Smooth muscle cell (in vitro differentiated cells): ENCODE measurements around the gene HOXB3. TPM values are rescaled to one million over a fixed set of nuclear protein-coding genes. Genes with fewer than 3 reads are reported as not detected.
A peak's percentile ranks its signal among the peaks of the same experiment; 100 is the strongest.

Source experiments
- DNase-seq: peaks from one replicate; lab custom pipeline; 2025; ENCODE audit not compliant: unreplicated experiment; lab: John Stamatoyannopoulos, UW
- H2AFZ ChIP-seq: fragments of 200-600 bp; sonication (generic); 2 replicates; pipeline ENCODE4 v1.6.0; 2016; ENCODE audit warnings: antibody characterized with exemption, low read depth, mild to moderate bottlenecking
- H3F3A ChIP-seq: fragments of 200-600 bp; sonication (generic); 2 replicates; pipeline ENCODE4 v1.6.0; 2017; ENCODE audit warnings: antibody characterized with exemption, low read depth
- H3K27ac ChIP-seq: fragments of 200-600 bp; sonication (generic); 2 replicates; pipeline ENCODE4 v1.5.1; 2016; ENCODE audit warnings: low read depth, mild to moderate bottlenecking
- H3K27me3 ChIP-seq: fragments of 200-600 bp; sonication (generic); 2 replicates; pipeline ENCODE4 v1.6.1; 2016; ENCODE audit warnings: low read depth, mild to moderate bottlenecking
- H3K36me3 ChIP-seq: fragments of 200-600 bp; sonication (generic); 2 replicates; pipeline ENCODE4 v1.5.1; 2016; ENCODE audit warnings: low read depth
- H3K4me1 ChIP-seq: fragments of 200-600 bp; sonication (generic); 2 replicates; pipeline ENCODE4 v1.5.1; 2016; ENCODE audit warnings: low read depth
- H3K4me2 ChIP-seq: fragments of 200-600 bp; sonication (generic); 2 replicates; pipeline ENCODE4 v1.6.0; 2016; ENCODE audit warnings: mild to moderate bottlenecking
- H3K4me3 ChIP-seq: fragments of 200-600 bp; sonication (generic); 2 replicates; pipeline ENCODE4 v1.5.1; 2016; ENCODE audit warnings: mild to moderate bottlenecking
- H3K79me2 ChIP-seq: fragments of 200-600 bp; sonication (generic); 2 replicates; pipeline ENCODE4 v1.6.0; 2016; ENCODE audit warnings: low read depth, mild to moderate bottlenecking
- H3K9ac ChIP-seq: fragments of 200-600 bp; sonication (generic); 2 replicates; pipeline ENCODE4 v1.6.0; 2016; ENCODE audit warnings: low read depth
- H3K9me3 ChIP-seq: fragments of 200-600 bp; sonication (generic); replicated peaks from 2 replicates; pipeline ENCODE4 v1.5.1; 2016; ENCODE audit warnings: low read depth
- H4K20me1 ChIP-seq: fragments of 200-600 bp; sonication (generic); 2 replicates; pipeline ENCODE4 v1.6.0; 2016; ENCODE audit warnings: low read depth
- WGBS: methylation state at CpG from one replicate; pipeline ENCODE4 v1.1.7; 2016; ENCODE audit warnings: low lambda C conversion rate; 5-methylcytosine and 5-hydroxymethylcytosine counted together
- polyA plus RNA-seq: library from polyadenylated mRNA; unstranded; fragments of >200 nt; fragmentation: Nextera tagmentation; extraction: Ambion mirVana; gene quantifications from 2 replicates; pipeline ENCODE4 v1.2.1, GENCODE V29; 2016
- total RNA-seq: library from RNA; depleted of rRNA; stranded (reverse); fragments of >200 nt; gene quantifications from 2 replicates; pipeline ENCODE4 v1.2.3, GENCODE V29; 2014
- TF ChIP-seq, protein P1 (sequence below): fragments of 200-600 bp; sonication (generic); IDR thresholded peaks from 2 replicates; pipeline ENCODE4 v1.5.1; 2017; ENCODE audit warnings: borderline replicate concordance, mild to moderate bottlenecking, antibody characterized with exemption; ENCODE audit not compliant: insufficient read depth, poor library complexity, severe bottlenecking

HOXB3 gene
- total and polyA plus RNA-seq, 2 experiments from 2014 or later, result 2.8 to 5.1 TPM

DNA sequence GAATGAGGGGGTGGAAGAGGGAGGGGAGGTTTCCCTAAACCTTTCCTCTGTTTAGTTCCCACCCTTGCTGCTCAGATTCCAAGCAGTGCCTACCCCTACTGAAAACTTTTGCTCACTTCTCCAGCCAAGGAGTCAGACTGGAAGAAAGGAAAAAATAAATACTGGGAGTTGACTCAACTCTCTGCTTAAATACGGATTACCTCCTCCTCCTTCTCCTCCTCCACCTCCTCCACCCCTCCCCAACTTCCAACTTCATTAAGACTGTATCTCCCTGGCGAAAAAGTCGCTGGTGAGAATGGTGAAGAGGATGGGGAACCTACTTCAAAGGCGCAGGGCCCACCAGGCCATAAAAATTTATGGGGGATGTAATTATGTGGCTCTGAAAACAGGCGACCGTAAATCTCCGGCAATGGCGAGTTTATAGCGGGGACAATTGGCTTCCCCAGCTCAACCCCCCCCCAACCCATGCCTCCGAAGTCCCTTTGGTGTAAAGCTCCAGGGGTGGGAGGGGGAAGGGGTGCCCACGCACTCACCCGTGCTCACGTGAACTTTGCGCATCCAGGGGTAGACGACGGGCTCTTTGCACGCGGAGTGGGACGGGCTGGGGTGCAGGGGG lies 12.6 kb downstream of the HOXB3 start:
- Histone ChIP-seq H3K79me2 (peaks cover 52% of the 10 kb centered on the region), H3K4me3 (peak overlapping the region; percentile 53), H3K27ac (no peak overlapping the region), H3K9ac (no peak overlapping the region), H4K20me1 (peaks cover 97% of the 10 kb centered on the region), H3K4me1 (peaks cover 7% of the 10 kb centered on the region), H3K27me3 (peaks cover 90% of the 10 kb centered on the region), H2AFZ (no peak overlapping the region), H3F3A (no peaks in the 10 kb centered on the region), H3K9me3 (no peaks in the 10 kb centered on the region), H3K36me3 (no peaks in the 10 kb centered on the region), H3K4me2 (peak overlapping the region; percentile 90)
- TF ChIP-seq, protein P1, sequence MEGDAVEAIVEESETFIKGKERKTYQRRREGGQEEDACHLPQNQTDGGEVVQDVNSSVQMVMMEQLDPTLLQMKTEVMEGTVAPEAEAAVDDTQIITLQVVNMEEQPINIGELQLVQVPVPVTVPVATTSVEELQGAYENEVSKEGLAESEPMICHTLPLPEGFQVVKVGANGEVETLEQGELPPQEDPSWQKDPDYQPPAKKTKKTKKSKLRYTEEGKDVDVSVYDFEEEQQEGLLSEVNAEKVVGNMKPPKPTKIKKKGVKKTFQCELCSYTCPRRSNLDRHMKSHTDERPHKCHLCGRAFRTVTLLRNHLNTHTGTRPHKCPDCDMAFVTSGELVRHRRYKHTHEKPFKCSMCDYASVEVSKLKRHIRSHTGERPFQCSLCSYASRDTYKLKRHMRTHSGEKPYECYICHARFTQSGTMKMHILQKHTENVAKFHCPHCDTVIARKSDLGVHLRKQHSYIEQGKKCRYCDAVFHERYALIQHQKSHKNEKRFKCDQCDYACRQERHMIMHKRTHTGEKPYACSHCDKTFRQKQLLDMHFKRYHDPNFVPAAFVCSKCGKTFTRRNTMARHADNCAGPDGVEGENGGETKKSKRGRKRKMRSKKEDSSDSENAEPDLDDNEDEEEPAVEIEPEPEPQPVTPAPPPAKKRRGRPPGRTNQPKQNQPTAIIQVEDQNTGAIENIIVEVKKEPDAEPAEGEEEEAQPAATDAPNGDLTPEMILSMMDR, result no peak
- no peak for DNase-seq
- WGBS, result 9% methylated on average over 10 of the region's 19 CpGs

- Histone ChIP-seq H3K9me3 (no peaks in the 10 kb centered on the region), H3K27ac (no peak overlapping the region), H3K4me2 (peak overlapping the region; percentile 90), H3K9ac (no peak overlapping the region), H3K4me3 (peak overlapping the region; percentile 53), H2AFZ (no peak overlapping the region), H3K27me3 (peaks cover 88% of the 10 kb centered on the region), H3K36me3 (no peaks in the 10 kb centered on the region), H3K4me1 (peaks cover 7% of the 10 kb centered on the region), H3K79me2 (peaks cover 47% of the 10 kb centered on the region), H3F3A (no peaks in the 10 kb centered on the region), H4K20me1 (peaks cover 97% of the 10 kb centered on the region)
- DNase-seq, result no peak
- TF ChIP-seq, protein P1, result no peak
- WGBS, result 13% methylated on average over 41 of the region's 43 CpGs
Observed at GRCh38 chr17:48576479-48577309, 13.3 kb downstream of the HOXB3 start.

DNA sequence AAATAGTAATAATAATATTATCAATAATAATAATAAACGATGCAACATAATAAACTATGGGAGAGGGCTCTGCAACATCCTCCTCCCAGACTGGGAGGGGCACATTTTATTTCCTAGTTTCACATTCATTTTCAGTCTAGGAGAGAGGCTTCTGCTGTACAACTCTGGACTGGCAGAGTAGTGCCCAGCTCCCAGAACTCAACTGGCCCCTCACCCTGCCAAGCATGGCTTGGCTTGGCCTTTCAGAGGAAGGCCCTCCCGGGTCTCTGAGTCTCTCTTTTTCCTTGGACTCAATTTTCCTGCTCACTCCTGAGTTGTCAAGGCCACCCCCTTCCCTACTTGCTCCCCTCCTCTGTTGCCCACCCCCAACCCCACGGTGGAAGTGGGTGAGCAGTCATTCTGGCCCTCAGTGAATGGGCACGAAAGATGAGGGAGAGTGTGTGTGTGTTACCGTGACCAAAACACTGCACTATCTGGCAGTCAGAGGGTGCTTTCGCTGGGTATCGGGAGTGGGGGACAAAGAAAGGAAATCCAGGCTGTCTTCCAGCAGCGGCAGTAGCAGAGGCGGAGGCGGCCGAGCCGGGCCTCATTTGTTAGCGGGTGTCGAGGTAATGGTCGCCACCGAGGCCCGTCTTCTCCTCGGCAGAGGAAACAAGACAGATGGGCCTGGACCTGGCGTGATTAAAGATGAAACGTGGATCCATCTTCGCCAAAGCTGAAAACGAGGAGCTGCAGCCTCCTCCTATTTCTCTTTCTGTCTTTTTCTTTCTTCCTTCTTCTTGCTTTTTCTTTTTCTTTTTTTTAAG lies 14.2 kb downstream of the HOXB3 start:
- Histone ChIP-seq H3K27me3 (peaks cover 88% of the 10 kb centered on the region), H2AFZ (no peak overlapping the region)
- WGBS, result 61% methylated on average over 22 of the region's 22 CpGs

More for the DNA sequence above, 14.2 kb downstream of the HOXB3 start:
- Histone ChIP-seq H3K4me1 (peaks cover 7% of the 10 kb centered on the region), H3K9me3 (no peaks in the 10 kb centered on the region), H3K27ac (no peak overlapping the region), H3K36me3 (no peaks in the 10 kb centered on the region), H3F3A (no peaks in the 10 kb centered on the region), H3K4me2 (peak overlapping the region; percentile 90), H3K9ac (no peak overlapping the region), H4K20me1 (peaks cover 97% of the 10 kb centered on the region), H3K4me3 (no peak overlapping the region), H3K79me2 (peaks cover 40% of the 10 kb centered on the region)
- no peak for DNase-seq
- TF ChIP-seq, protein P1, result no peak
